Measurements from ENCODE around the gene P4HTM.

The P4HTM gene

DNA sequence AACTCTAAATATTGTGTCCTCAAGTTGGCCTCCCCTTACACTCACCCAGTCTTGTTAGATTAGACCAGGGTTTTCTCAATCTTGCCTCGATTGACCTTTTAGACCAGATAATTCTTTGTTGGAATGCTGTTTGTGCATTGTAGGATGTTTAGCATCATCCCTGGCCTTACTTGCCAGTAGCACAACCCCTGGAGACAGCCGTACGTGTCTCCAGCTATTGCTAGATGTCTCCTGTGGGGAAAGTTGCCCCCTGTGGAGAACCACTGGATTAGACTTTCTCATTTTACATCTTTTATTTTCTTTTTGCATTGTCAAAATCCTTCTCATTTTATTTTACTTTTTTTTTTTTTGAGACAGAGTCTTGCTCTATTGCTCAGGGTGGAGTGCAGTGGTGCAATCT lies 19.4 kb downstream of the P4HTM start:
- DNase-seq: no peak

DNA sequence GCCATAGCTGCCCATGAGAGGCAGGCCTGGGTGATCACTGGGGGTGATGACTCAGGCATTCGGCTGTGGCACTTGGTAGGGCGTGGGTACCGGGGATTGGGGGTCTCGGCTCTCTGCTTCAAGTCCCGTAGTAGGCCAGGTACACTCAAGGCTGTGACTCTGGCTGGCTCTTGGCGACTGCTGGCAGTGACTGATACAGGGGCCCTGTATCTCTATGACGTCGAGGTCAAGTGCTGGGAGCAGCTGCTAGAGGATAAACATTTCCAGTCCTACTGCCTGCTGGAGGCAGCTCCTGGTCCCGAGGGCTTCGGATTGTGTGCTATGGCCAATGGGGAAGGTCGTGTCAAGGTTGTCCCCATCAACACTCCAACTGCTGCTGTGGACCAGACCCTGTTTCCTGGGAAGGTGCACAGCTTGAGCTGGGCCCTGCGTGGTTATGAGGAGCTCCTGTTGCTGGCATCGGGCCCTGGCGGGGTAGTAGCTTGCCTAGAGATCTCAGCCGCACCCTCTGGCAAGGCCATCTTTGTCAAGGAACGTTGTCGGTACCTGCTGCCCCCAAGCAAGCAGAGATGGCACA lies 22.5 kb downstream of the P4HTM start:
- DNase-seq: no peak

DNA sequence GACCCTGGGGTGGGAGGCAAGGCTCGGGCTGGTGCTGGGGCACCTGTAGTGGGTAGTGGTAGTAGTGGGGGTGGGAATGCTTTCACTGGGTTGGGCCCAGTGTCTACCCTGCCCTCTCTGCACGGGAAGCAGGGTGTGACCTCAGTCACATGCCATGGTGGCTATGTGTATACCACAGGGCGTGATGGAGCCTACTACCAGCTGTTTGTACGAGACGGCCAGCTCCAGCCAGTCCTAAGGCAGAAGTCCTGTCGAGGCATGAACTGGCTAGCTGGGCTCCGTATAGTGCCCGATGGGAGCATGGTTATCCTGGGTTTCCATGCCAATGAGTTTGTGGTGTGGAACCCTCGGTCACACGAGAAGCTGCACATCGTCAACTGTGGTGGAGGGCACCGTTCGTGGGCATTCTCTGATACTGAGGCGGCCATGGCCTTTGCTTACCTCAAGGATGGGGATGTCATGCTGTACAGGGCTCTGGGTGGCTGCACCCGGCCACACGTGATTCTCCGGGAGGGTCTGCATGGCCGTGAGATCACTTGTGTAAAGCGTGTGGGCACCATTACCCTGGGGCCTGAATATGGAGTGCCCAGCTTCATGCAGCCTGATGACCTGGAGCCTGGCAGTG lies 23.2 kb downstream of the P4HTM start:
- no peak for DNase-seq

DNA sequence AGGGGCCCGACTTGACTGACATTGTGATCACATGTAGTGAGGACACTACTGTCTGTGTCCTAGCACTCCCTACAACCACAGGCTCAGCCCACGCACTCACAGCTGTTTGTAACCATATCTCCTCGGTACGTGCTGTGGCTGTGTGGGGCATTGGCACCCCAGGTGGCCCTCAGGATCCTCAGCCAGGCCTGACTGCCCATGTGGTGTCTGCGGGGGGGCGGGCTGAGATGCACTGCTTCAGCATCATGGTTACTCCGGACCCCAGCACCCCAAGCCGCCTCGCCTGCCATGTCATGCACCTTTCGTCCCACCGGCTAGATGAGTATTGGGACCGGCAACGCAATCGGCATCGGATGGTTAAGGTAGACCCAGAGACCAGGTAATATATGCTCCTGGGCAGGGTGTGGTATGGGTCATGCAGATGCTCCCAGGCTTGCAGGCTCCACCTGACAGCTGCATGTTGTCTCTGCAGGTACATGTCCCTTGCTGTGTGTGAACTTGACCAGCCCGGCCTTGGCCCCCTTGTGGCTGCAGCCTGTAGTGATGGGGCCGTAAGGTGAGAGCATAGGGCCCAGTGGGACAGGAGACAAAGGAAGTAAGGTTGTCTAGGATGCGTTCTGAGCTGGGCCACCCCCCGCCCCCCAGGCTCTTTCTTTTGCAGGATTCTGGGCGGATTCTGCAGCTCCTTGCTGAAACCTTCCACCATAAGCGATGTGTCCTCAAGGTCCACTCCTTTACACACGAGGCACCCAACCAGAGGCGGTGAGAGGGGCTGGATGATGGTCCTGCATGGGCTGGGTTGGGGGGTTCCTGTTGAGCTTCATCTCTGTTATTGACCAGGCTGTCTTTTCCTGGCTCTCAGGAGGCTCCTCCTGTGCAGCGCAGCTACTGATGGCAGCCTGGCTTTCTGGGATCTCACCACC lies 24.0 kb downstream of the P4HTM start:
- DNase-seq: peak; percentile 51 to 66

DNA sequence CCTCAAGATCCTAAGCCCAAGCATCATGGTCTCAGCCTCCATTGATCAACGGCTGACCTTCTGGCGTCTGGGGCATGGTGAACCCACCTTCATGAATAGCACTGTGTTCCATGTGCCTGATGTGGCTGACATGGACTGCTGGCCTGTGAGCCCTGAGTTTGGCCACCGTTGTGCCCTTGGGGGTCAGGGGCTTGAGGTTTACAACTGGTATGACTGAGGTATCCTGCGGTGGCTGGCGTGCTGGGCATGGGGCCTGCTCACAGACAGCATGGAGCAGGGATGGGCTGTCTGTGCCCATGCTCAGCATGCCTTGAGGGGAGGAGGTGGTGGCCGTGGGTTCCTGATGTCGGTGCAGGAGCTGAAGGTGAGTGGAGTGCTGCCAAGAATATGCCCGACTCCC lies 25.0 kb downstream of the P4HTM start:
- DNase-seq: no peak

DNA sequence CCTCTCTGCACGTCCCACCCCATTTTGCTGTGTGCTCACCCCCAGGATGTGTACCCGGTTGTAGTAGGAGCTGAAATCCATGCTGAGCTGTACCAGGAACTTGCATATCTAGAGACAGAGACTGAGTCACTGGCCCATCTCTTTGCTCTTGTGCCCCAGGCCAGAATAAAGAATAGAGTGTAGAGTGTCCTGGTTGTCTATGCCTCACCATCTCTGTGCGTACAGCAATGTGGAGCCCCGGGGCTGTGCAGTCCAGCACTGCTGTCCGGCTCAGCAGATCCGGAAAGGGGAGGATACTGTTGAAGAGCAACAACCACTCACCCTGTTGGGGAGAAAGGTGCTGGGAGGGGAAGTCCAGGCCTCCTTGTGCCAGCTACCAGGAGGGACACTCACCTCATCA lies 25.7 kb downstream of the P4HTM start:
- no peak for DNase-seq

DNA sequence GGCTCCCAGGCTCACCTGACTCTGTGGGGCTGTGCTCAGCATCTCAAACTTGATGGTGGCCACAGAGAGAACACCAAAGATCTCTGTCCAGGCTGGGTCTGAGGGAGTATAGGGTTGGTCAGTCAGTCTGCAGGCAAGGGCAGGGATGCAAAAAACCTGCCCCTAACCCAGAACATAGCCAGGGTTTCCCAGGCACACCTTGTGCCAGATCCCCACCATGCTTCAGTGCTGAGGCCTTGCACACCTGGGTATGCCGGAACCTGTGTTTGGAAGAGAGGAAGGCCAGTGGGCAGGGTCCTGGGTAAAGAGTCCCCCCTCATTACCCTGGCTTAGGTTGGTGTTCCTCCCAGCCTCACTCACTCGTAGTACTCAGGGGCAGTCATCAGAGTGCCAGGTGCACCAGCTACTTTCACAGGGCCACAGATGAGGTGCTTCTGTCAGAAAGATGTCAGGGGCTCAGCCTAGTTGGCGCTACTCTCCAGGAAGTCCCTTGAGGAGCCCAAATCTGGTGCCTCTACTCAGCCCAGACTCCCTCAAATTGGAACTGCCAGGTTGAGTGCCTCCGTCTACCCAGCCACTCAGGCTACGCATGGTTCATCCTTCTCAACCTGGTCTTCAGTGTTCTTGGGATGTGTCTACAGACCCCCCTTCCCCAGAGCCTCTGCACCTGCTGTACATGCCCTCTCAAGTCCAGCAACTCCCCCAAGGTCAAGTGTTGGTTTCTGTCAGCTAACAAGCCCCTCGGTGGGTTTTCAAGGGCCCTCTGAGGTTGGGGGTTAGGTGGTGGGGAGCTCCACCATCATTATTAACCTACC lies 26.6 kb downstream of the P4HTM start:
- DNase-seq: no peak

DNA sequence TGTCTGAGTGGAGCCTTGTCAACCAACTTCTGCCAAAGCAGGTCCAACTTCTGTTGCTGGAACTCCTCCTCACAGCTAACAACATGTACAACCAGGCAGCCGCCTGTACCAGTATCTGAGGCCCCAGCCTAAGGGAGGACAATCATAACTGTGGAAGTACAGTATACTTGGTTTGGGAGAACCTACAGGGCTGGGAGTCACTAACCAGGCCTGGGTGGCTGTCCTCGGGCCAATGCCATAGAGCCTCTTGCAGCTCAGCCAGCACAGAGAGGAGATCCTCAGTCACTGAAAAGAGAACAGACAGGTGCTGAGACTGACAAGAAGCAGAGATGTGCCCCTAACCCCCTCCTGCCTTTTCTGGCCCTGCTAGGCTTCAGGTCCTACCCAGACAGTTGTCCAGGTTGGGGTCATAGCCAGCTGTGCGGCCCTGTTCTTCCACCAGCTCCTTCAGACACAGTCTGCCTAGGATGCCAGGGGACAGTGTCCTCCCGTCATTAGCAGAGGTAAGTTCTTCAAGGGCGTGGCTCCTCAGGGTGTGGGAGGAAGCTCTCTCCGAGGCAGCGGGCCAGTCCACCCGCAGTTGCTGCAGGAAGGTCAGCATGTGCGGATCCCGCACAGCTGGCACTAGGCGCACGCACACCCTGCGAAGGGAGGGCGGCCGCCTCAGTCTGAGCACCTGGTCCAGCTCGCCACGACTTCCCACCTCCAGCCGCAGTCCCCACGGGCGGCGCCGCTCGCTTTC lies 27.4 kb downstream of the P4HTM start:
- no peak for DNase-seq

DNA sequence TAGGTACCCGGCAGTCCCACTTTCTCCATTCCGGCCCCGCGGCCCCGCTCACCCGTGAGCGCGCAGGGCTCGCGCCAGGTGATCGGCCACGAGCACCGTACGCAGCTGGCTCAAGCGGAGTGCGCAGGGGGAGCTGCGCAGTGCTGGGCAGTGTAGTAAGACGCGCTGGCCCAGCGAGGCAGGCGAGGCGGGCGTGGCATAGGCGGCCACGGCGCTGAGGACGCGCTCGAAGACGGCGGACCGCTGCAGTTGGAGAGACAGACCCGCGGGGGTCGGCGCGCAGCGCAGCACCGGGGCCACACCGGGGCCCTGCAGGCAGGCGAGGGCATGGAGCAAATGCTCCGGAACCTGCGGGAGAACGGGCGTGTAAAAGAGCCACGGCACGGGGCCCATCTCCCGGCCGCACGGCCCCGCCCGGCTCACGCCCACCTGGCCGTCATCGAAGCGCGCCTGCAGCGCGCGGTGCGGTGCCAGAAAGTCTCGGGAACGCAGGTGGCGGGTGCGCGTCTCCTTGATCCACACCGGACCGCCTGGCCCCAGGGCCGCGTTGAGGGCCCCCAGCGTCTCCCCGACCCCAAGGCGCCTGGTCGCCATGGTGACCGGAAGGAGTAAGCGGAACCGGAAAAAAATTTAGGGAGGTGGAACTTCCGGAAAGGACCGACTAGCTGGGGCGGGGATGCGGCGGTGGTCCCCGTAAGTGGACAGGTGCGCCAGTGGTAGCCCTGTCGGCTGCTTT lies 28.1 kb downstream of the P4HTM start, which contains the start of gene DALRD3:
Gene DALRD3 (minus strand): TSS at position 610 of the 736 bp plus-strand sequence. CDS start 16 bp downstream, at position 594.
- DNase-seq: peak; percentile 51 to 68

DNA sequence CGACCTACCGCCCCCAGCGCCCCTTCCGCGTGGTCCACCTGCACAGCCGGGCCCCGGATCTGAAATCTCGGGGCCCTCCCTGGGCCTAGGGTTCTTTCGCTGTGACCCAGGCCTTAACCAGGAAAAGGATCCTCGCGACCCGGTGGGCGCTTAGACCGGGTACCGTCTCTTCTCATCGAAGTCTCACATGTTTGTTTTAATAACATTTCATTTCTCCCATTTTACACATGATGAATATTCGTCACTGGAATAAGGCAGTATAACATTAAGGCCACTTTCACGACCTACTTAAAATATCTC lies 28.6 kb downstream of the P4HTM start:
- DNase-seq: no peak

DNA sequence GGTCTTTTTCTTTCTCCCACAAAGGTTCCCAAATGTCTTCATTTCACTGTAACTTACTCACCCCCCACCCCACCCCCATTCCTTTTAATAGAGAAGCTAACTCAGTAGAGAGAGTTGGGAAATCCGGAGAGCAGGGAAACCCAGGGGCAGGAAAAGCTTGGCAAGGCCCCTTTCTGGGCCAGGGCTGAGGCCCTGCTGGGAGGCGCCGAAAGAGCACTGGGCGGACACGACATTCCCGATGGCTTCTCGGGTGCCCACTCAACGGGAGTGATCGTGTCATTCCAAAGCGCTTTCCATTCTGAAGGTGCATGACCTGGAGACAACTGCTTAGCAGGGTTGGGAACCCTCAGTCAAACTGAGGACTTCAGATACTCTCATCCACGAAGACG lies 29.9 kb downstream of the P4HTM start:
- no peak for DNase-seq

DNA sequence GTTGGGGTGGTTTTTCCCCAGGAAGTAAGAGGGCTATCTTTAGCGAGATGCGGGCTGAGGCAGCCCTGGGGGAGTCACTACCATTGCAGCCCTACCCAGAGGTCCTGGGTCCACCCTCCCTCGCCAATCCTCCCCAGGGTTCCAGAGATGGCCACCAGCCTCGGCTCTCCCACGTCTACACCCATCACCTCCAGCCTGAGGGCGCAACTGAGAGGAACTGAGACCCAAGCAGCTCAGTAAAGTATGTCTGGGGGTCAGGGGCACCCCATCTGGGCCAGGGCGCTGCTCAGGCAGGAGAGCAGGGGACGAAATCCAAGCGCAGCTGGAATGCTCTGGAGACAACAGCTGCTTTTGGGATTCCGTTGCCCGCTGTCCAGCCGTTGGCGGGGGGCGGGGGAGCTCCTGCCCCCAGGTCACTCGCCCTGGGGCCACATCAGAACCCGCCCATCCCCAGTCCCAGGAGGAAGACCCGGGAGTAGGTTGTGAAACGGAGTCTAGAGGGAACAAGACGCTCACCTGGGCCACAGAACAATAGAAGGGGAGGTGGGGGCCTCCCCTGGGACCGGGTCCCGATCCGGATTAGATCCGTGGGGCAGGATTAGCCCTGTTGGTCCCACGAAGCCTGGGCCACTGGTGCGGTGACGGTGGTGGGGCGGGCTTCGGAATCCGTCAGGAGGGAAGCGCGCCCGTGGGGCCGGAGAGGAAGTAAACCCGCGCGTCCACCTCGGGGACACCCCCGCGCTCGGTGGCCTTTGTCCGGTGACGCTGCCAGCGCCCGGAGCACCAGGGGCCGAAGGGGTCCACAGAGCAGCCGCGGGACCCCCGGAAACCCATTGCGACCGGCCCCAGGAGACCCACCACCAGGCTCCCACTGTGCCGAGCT lies 30.5 kb downstream of the P4HTM start:
- peak; percentile 42 to 54 for DNase-seq

DNA sequence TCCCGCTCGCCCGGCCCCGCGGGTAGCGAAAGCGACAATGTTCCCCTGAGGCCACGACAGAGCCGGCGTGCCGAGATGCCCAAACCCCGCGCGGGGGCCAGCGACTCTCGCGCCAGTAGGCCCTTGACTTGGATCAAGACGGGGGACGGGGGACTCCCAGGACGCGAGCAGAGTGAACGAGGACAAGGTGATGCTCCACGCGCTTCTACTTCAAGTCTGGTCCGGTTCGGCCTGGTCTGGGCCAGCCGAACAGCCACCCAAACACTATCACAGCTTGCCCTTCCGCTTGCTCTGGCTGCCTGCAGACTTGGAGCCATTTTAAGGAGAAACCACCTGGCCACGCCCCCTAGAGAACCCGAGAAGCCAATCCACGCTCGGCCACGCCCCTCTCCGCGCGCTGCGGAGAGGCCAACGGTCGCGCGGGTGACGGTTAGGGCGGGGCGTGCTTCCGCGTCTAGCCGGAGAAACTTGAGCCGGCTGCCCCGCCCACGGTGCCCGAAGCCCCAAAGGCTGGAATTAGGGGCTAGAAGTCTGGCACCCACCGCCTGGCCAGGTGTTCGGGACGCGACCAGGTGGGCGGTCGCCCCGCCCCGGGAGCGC lies 31.3 kb downstream of the P4HTM start:
- peak; percentile 99 for DNase-seq

DNA sequence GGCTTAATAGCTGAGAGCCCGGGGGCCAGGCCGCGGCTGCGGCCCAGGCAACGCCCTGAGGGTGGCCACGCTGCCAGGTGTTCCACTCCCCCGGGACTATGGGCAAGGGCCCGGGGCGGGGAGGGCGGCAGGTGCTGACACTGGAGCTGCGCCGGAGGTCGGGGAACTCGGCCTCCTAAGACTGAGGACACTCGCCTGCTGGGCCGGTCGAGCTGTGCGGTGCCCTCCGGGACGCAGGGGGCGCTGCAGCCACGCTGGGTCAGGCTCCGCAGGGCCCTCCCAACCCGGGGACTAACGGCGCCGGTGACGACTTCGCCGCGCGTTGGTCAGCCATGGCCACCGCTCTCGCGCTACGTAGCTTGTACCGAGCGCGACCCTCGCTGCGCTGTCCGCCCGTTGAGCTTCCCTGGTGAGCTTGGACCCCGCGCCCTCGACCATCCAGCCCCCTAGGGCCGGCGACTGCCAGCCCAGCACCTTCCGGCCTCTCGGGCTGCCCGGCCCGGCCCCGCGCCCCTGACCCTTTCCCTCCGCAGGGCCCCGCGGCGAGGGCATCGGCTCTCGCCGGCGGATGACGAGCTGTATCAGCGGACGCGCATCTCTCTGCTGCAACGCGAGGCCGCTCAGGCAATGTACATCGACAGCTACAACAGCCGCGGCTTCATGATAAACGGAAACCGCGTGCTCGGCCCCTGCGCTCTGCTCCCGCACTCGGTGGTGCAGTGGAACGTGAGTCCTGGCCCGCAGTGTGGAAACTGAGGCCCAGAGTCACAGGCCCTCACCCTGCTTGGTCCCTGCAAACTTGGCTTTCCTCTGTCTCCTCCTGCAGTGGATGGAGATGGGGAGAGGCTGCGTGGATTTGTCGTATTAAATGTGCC lies 32.0 kb downstream of the P4HTM start, which contains the start of gene NDUFAF3:
Gene NDUFAF3 (plus strand): TSS at position 309 of the 875 bp plus-strand sequence. CDS start 24 bp downstream, at position 333.
- peak; percentile 93 for DNase-seq

DNA sequence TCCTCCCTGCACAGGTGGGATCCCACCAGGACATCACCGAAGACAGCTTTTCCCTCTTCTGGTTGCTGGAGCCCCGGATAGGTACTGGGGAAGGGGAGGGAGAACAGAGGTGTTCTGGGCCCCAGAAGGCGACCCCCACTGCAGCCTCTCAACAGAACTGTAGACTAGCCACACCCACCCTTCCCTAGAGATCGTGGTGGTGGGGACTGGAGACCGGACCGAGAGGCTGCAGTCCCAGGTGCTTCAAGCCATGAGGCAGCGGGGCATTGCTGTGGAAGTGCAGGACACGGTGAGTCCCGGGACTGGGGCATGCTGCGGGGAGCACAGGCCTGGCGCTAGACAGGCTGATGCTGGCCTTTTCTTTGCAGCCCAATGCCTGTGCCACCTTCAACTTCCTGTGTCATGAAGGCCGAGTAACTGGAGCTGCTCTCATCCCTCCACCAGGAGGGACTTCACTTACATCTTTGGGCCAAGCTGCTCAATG lies 32.7 kb downstream of the P4HTM start:
- DNase-seq: no peak

DNA sequence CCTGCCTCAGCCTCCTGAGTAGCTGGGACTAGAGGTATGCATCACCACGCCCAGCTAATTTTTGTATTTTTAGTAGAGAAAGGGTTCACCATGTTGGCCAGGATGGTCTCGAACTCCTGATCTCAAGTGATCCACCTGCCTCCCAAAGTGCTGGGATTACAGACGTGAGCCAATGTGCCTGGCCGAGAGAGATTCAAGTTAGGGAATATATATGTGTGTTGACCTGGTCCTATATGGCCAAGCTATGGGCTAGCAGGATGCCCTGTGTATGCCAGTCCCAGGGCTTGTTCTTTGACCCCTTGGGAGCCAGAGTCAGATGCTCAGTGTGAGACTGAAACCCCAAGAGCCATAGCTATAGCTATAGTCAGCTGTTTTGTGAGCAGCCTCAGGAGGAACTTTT lies 33.7 kb downstream of the P4HTM start:
- no peak for DNase-seq

DNA sequence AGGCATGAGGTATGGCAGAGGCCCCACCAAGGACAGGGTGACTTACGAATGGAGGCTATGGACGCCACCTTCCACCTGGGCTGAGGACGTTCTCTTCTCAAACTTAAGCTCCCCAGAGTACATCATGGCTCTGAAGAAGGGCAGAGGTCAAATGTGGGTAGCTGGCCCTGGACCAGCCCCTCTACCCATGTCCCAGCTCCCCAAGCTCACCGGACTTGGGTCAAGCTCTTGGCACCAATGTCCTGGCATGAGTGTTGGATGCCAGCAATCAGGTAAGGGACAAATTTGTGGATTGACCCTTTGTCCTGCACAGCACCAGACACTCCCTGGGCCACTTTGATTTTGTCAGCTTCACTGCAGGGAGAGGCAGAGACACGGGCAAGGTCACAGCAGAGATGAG lies 34.4 kb downstream of the P4HTM start:
- no peak for DNase-seq

DNA sequence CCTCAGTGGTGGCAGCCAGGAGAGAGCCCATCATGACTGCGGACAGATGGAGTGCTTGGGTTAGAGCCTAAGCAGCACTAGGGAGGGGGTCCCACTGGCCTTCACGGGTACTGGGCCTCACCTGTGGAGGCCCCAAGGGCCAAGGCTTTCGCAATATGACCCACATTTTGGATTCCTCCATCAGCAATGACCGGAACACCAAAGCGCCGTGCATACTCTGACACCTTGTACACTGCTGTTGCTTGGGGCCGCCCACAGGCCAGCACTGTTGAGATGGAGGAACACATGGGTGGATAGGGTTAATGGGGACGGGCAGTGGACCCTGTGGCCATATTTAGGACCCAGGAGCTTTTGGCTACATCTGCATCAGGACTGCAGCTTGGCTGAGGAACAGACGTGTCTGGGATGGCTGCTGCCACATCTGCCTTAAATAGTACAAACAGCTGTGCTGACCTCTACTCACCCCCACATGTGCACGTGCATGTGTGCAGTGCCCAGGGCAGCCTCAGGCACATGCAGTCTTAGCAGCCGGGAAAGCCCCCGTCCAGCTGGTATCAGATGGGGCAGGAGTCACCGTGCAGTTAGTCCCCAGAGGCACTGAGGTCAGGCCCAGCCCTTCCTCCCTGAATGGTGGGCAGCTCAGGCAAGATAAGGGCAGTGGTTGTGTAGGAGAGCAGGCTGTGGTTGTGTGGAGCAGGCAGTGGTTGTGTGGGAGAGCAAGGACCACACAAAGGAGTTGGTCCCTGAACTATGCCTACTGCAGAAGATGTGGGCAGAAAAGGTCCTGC lies 35.2 kb downstream of the P4HTM start:
- peak in 1 of 2 donors; percentile 13 for DNase-seq
